Muscle of back (tissue), 11 donors: ENCODE results near the gene CORIN. TPM values are rescaled to one million over a fixed set of nuclear protein-coding genes. Genes with fewer than 3 reads are reported as not detected.

Source experiments
- DNase-seq, 3 donors: peaks; one replicate each; pipeline versions ENCODE4 v3.0.0 to v3.0.0-alpha.2; 2013
- polyA plus RNA-seq, 10 donors: library from polyadenylated mRNA; unstranded; fragments of 120-200 nt; gene quantifications; one replicate each; pipeline ENCODE4 v1.2.1, GENCODE V29; 2013; ENCODE audit not compliant: insufficient read length in 10 of 10

CORIN gene
- polyA plus RNA-seq, 10 donors: 0.84 to 10.7 (median 1.4) TPM

DNA sequence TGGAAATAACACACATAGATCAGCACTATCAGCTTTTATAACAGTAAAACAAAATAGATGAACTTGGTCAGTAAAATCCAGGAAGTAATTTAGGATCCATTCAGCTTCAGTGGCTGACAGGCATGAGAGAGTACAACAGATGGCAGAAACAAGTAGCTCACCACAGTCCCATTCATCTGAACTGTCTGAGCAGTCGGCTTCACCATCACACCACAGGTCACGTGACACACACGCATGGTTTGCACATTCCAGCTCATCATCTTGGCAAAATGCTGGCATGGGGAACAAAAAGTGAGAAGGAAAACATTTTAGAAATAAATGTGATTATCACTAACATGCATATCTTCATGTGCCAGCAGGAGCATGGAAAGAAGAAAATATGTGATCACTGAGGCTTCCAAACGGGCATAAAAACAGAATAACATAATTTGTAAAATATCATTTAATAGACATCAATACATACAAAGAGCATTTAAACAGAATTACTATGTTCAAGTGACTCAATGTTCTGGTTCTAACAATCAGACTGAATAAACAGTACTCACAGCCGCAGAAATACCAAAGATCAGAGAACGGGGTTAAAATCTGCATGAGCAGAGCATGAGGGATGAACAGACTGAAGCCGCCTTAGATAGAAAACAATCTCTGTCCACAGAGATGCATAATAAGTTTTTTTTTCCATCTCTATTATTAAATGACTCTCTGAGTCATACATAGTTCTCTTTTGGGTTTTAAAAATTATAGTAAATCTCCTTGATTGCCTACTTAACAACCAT, 194.7 kb downstream of the CORIN start:
- DNase-seq: peak in 2 of 3 donors; percentile 5 to 31

DNA sequence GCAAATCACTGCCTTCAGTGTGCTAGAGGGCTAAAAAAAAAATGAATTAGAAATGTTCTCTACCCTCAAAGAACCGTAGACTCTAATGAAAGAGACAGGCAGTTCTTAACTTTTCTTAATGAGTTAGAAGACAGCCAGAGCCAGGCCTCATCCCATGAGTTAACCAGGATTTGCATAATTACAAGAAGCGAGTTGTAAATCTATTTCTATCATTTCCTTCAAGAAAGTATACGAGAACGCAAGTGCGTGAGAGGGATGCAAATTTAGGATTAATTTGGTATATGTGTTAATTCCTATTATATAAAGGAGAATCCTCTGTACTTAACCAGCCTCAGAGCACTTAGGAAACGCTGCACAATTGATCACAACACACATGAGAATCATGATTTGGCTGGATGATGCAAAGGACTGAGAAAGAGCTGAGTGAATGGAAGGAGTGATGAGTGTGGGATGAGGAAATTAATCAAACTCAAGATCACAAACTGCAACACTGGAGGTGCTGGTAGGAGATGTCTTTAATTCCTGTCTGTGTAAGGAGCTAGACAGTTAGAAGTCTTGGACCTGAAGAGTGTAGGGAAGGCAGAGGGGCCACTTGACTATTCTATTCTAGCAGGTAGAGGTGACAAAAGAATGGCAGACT, 195.6 kb downstream of the CORIN start:
- no peak for DNase-seq

DNA sequence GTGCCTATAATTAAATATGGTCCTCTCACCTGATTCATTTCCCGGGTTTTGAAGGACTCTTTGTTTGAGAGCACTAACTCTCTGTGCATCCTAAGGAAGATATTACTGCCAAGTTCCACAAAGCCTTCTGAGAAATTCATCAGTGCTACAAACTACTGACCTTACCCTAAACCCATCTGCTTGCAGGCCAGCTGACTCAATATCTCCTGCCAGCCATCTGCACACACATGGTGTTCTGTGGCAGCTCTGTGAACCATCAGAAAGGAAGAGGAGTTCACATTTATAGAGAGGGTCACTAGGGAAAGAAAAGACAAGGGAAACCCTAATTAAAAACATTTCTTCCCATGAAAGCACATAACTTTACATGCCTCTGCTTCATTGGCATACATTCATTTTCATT, 196.1 kb downstream of the CORIN start:
- DNase-seq: peak in 1 of 3 donors; percentile 19

DNA sequence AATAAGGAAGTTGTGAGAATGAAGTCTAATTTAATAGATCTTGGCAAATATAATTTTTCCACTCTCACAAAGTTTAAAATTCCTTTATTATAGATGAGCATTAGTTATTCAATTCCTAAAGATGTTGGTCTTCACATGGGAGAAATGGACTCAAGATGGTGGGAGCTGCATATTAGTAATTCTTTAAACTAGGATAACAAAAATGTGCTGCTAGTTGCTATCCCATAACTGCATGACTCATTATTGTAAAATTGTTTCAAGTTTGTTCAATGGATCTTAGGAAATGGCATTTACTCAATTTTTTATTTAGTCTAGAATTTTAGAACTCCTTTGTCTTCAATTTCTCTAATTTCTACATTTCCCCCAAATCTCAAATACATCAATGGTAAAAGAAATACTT, 197.0 kb downstream of the CORIN start:
- DNase-seq: no peak

DNA sequence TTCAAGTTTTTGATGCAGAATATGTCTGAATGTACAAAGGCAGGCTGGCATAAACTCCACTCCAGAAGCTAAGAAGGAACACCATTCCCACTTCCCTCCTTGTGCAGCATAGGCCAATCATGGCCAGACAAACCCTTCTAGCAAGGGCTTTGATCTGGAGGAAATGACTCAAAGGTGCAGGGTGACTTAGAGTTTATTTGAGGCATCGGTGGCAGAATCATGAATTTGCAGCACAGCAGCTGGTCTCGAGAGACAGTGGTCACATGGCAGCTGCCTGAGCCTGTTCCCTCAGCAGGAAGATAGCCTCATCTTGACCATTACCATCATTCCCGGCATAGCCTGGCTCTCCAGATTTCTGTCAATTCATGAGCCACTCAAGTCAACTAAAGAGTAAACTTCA, 198.3 kb downstream of the CORIN start:
- no peak for DNase-seq

DNA sequence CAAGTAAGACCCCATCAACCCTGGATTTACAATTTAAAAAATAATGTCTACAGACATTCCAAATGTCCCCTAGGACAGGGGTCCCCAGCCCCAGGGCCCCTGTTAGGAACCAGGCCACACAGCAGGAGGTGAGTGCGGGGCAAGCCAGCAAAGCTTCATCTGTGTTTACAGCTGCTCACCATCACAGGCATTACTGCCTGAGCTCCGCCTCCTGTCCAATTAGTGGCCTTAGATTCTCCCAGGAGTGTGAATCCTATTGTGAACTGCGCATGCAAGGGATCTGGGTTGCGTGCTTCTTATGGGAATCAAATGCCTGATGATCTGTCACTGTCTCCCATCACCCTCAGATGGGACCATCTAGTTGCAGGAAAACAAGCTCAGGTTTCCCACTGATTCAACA, 206.7 kb downstream of the CORIN start:
- DNase-seq: no peak

DNA sequence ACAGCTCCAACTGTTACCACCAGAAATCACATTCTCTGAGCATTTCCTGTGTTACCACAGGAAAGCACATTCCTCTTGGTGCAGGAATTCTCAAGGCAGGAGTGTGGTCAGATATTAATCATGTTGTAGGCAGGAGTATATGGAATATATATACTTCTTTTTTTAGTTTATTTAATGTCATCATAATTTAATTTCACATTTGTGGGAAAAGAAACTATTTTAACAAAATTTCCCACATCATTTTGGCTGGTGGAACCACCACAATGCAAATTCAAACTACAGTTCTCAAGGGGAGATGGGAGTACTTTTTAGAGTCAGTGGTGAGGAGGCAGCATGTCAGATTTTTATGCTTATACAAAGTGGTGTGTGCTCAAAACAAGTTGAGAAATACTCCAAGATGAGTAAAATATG, 213.8 kb downstream of the CORIN start:
- peak in 1 of 3 donors; percentile 79 for DNase-seq

DNA sequence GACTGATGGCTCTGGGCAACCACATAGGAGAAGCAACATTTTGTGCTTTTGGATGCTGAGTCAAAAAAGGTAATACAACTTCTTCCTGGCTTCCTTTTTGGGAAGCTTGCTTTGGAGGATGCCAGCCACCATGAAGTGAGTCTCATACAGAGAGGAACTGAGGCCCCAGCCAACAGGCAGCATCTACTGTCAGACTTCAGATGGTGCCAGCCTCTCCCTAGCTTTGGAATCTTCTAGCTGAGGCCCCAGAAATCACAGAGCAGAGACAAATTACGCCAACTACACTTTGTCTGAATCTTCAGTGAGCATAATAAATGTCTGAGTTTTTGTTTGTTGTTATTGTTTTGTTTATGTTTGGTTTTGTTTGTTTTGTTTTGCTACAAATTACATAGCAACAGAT, 216.7 kb downstream of the CORIN start:
- DNase-seq: no peak

DNA sequence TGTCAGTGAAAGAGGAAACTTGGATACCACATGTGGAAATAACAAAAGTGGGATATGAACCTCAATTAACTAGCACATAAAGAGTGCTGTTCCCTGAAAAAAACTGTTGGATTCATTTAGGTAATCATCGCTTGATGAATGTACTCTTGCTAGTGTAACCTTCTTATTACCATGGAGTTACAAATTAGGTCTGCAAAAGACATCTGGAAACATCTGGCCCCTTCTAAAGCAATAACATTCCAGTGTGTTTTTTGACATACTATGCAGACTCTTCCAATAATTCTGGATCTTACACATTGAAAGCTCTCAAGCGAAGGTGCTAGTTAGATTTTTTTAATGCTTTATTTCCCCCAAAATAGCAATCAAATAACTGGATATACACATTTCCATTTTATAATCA, 218.2 kb downstream of the CORIN start:
- no peak for DNase-seq

DNA sequence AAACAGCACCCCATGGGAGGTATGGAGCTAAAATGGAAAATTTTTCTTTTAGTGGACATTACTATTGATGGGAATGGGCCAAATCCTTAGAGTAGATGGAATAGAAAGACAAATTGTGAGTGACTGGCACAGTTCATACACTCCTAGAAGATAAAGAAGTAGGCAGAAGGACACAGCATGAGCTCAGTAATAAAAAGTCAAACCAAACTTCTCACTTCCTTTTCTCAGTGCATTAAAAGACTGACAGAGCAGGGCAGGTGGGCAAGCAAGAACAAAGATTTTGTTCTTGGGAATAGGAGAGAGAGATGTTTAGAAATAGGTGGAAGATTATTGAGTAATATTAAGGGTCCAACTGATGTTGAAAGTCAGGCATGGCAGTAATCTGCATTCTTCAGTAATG, 220.3 kb downstream of the CORIN start:
- no peak for DNase-seq

DNA sequence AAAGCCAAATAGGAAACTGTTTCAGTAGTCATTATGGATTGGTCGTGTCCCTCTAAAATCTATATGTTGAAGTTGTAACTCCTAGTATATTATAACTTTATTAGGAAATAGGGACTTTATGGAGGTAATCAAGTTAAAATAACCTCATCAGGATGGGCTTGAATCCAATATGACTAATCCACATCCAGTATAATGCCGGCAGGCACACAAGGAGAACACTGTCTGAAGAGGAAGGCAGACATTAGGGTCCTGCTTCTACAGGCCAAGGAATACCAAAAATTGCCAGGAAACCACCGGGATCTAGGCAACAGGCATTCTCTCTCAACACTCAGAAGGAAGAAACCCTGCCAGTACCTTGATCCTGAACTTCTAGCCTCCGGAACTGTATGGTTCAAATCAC, 222.5 kb downstream of the CORIN start:
- peak in 1 of 3 donors; percentile 5 for DNase-seq

DNA sequence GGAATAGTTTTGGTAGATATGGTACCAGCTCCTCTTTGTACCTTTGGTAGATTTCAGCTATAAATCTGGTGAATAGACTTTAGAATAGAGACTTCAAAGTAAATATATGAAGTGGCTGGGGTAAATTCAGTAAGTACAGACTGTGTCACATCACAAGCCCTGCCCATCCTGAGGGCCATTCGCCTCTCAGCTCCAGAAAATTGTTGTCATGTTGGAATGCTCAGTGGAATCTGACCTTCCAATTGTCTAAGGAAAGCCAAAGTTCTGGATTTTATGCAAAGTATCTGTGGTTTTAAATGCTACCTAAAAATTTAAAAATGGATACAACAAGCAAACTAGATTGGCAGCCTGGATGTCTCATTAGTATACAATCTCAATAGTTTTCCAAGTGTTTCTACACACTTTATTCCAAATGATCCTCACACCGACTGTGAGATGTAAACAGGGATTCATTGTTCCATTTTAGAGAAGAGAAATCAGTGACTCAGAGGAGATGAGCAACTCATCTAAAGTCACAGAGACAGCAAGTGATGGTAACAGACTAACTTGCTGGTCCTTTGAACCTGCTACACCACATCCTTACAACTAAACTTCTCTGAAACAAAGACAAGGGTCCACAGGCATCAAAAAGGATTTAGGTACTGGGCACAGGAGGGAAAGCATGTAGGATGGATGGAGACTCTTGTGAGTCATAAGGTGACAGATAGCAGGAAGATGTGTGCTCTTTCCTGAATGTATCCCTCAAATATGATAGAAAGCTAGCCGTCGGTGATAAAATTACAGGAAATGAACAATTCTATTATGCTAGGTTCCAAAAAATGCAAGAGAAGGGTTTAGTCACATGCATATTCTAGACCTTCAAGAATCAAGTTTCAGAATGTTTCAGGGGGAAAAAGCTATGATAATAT, 225.5 kb downstream of the CORIN start:
- peak in 1 of 3 donors; percentile 38 for DNase-seq

DNA sequence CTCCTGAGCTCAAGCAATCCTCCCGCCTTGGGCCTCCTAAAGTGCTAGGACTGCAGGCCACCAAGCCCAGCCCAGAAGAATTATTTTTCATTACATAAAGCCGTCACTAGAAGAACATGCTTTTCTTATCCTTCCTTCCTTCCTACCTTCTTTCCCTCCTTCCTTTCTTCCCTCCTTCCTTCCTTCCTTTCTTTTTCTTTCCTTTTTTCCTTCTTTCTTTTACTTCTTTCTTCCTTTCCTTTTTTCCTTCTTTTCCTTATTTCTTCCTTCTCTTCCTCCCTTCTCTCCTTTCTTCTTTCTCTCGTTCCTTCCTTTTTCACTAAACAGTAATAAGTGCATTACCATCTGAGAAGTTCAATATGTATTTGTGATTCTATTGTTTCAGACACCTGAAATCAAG, 231.4 kb downstream of the CORIN start:
- no peak for DNase-seq

DNA sequence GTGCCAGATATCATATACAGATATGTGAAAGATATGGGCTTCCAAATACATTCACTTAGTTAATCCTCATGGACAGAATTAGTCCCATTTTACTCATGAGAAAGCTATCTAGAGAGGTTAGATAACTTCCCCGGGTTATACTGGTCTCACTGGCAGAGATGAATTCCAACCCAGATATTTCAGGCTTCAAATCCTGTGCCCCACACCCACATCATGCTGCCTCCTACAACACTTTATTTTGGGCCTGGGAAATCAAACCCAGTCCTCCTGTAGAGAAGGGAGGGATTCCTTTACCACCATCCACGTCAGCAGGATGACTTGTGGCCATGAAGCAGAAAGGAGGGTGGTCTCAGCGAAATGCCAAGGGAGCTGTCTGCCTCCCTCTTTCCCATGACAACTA, 239.0 kb downstream of the CORIN start:
- no peak for DNase-seq

DNA sequence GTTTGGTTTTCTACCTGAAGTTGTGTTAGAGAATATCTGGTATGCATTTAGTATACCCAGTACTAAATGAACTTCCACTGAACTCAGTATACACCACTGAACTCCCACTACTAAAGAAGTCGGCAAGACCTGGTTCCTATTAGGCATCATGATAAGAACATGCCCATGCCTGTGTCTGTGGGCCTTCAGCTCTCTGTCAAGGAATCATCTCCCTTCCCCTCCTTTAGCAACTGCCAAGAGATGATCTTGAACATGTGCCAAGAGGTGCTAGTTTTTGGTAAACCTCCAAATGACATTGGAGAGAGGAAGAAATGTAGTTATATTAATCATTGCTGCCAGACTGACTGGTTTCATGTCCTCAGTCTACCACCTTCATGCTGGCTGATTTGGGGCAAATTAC, 239.5 kb downstream of the CORIN start:
- no peak for DNase-seq

DNA sequence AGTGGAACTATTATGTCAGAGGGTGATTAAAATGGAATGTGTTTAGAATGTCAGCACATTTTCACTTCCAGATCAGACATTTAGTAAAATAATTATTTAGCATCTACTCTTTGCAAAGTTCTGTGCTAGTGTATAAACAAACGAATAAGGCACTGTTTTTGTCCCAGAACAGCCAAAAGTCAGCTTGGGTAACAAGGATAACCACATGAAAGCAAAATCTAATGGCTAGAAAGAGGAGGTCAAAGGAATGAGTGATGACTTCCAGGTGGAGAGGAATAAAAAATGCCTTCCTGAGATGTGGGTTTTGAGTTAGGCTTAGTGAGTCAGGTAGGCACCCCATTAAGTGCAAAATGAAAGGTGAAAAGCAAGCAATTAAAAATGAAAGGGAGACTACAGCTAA, 240.2 kb downstream of the CORIN start:
- DNase-seq: no peak

DNA sequence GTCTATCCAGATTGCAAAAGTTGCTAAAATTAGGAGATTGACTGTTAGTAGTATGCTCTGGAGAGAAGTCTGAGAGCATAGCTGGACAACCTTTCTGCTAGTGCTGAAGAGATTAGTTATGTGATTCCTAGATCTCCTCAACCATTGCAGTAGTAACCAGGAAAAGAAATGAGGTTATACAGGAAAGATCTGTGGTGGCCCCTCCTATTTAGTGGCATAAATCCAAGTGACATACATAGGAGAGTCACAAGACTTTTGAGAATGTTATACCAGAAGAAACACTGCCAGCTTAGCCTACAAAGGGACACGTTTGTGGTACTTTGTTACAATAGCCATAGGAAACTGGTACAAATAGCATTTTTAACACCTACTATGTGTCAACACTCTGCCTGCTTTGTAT, 247.5 kb downstream of the CORIN start:
- DNase-seq: no peak

DNA sequence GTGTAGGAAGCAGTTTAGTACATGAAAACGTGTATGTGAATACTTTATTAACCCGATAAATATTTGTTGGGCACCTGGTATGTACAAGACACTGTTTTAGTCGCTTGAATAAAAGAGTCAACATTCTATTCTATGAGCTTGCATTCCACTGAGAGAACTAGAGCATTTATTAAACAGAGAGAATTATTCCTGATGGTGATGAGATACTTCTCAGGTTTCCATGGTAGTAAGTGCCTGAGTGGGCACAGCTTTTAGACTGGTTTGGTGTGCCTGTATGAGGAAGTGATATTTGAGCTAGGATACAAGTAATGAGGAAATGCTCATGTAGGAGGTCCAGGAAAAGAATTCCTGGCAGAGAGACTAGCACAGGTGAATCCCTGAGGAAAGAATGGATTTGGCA, 258.6 kb downstream of the CORIN start:
- DNase-seq: no peak

DNA sequence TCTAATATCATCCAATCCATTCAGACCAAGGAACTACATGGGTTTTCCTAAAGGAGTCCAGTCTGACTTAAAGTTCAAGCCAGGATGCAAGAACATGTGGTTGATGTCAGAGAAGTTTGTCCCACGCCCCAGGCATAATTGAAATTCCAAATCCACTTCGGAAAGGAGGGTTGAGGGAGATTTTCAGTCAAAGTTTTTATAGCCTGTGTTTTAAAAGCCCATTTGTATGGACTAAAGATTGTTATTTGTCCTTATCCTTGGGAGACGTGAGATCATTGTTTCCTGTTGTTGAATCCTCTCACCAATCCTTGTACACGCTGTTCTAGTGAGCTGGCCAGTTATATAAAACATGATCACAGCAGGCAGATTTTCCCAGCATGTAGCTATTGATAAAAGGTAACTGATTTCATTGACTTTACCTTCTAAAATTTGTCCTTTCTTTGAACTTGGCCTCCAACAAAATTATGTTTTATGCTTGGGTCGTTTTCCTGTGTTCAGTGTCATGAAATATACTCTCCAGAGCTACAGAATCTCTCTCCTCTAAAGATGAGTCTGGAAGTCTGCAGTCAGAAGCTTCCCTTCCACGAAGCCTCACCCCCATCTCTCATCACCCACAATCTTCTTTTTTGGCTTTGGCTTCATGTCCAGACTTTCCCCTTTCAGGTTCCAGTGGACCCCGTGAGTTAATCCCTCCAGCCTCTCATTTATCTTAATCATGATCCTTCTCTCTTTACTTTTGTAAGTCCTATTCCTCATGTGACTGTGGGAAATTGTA, 259.9 kb downstream of the CORIN start:
- DNase-seq: no peak

DNA sequence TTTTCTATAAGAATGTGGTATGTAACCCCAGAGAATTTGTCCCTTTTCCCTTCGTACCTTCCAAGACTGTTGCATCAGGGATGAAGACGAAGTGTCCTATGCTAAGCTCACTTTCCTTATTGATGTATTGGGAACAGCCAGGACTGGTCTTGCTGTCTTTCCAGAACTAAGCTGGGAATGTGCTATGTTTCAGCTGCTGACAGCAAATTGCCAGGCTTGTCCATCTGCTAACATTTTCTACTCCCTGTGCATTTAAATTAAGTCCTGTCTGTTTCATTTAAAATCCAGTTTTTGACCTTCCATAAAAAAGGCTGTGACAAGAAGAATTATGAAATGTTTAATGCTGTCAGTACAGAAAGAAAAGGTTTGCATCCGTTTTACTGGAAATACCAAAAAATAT, 264.9 kb downstream of the CORIN start:
- DNase-seq: no peak

DNA sequence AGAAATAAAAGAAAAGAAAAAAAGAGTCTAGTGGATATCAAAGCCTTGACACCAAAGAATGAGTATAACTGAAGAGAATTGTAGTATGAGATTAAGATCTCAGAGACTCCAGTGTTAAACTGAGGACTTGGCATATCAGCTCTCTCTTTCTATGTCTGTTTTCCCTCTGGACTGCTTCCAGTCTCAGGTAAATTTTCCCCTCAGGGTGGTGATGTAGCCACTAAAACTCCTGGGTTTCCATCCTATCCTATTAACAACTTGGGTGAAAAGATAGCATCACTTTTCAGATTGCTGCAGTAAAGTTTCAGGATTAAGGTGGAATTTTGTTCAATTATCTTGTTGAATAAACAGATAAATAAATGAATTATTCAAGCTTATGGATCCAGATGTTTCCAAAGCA, 267.1 kb downstream of the CORIN start:
- no peak for DNase-seq

DNA sequence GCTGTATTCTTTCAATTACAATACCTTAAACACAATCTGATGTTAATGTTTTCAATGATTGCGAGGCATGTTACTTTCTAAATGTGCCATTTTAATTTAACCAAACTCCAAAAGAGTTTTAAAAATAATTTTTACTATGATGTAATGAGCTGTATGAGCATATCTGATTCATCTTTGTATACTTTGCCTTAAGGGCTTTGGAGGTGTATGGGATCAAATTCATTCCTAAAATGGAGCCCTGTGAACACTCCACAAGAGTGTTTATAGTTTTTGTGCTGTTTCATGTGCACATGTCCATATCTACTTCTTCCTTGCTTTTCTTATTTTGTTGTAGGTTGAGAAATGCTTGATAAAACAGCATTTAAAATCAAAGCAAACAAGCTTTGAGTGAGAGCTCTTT, 270.4 kb downstream of the CORIN start:
- DNase-seq: no peak
